Fibroblast of lung (primary cell): ENCODE data around the gene CFAP57. TPM values are rescaled to one million over a fixed set of nuclear protein-coding genes. Genes with fewer than 3 reads are reported as not detected.

ENCODE experiments used
- DNase-seq, 2 donors: peaks; one replicate each; pipeline versions ENCODE4 v3.0.0 to v3.0.0-alpha.2; 2010; ENCODE audit warnings: low read depth in 2 of 2
- H2AFZ ChIP-seq: 2 replicates; pipeline ENCODE4 v1.5.1; 2012; ENCODE audit warnings: low read length, control low read depth, inconsistent platforms
- H3K27ac ChIP-seq: 2 replicates; pipeline ENCODE4 v1.5.1; 2011; ENCODE audit warnings: low read length, control low read depth; ENCODE audit not compliant: insufficient read depth
- H3K27me3 ChIP-seq: 2 replicates; pipeline ENCODE4 v1.5.1; 2011; ENCODE audit warnings: mild to moderate bottlenecking, low read length; ENCODE audit not compliant: control insufficient read depth, insufficient read depth
- H3K36me3 ChIP-seq: 2 replicates; pipeline ENCODE4 v1.5.1; 2011; ENCODE audit warnings: low read length; ENCODE audit not compliant: control insufficient read depth, insufficient read depth
- H3K4me1 ChIP-seq: 2 replicates; pipeline ENCODE4 v1.5.1; 2011; ENCODE audit warnings: low read length; ENCODE audit not compliant: control insufficient read depth, insufficient read depth; ENCODE audit errors: extremely low read depth
- H3K4me2 ChIP-seq: 2 replicates; pipeline ENCODE4 v1.5.1; 2011; ENCODE audit warnings: low read length, control low read depth; ENCODE audit not compliant: insufficient read depth; ENCODE audit errors: extremely low read depth
- H3K4me3 ChIP-seq, 4 experiments: fragments of 200-600 bp in 1 of 4; sonication (generic) in 1 of 4; replicated peaks in 1 of 4; 2 replicates each; pipeline ENCODE4 v1.5.1; 2011 to 2016; ENCODE audit warnings: low read length in 4 of 4, low read depth in 3 of 4, mild to moderate bottlenecking in 3 of 4, control low read depth in 2 of 4, inconsistent platforms in 1 of 4, mixed read lengths in 1 of 4; ENCODE audit not compliant: insufficient read depth in 1 of 4; ENCODE audit errors: control extremely low read depth in 1 of 4
- H3K79me2 ChIP-seq: 2 replicates; pipeline ENCODE4 v1.5.1; 2012; ENCODE audit warnings: mild to moderate bottlenecking, low read length, inconsistent platforms; ENCODE audit not compliant: control insufficient read depth, insufficient read depth
- H3K9ac ChIP-seq: 2 replicates; pipeline ENCODE4 v1.5.1; 2011; ENCODE audit warnings: mild to moderate bottlenecking, low read length, control low read depth; ENCODE audit not compliant: insufficient read depth
- H3K9me3 ChIP-seq: 2 replicates; pipeline ENCODE4 v1.5.1; 2012; ENCODE audit warnings: low read depth, low read length; ENCODE audit not compliant: control insufficient read depth, insufficient read depth
- H4K20me1 ChIP-seq: 2 replicates; pipeline ENCODE4 v1.5.1; 2011; ENCODE audit warnings: low read length; ENCODE audit not compliant: control insufficient read depth, insufficient read depth; ENCODE audit errors: extremely low read depth
- CTCF ChIP-seq, 2 donors: IDR thresholded peaks in 1 of 2; conservative IDR thresholded peaks in 1 of 2; 1 replicate in 1 of 2; 2 replicates in 1 of 2; pipeline ENCODE4 v1.5.1; 2011 to 2012; ENCODE audit warnings: low read length in 2 of 2, control low read depth in 1 of 2, inconsistent platforms in 1 of 2, low read depth in 1 of 2, mild to moderate bottlenecking in 1 of 2
- EZH2 ChIP-seq: IDR thresholded peaks from 2 replicates; pipeline ENCODE4 v1.5.1; 2012; ENCODE audit warnings: low read length, control low read depth, mild to moderate bottlenecking; ENCODE audit errors: missing control alignments
- polyA plus RNA-seq, 2 donors: library from polyadenylated mRNA; depleted of rRNA in 1 of 2; stranded (reverse) in 1 of 2; unstranded in 1 of 2; fragments of >200 nt; gene quantifications; 2 replicates each; pipeline ENCODE4 v1.2.1, GENCODE V29; 2011 to 2012; ENCODE audit warnings: missing spikeins in 1 of 2
- total RNA-seq: library from RNA; depleted of rRNA; stranded (reverse); fragments of >200 nt; gene quantifications from 2 replicates; pipeline ENCODE4 v1.2.1, GENCODE V29; 2014

The CFAP57 gene
- total and polyA plus RNA-seq, 2 donors (not counting 1 experiment from before 2014, with no cell fraction given), result 0.17 to 0.22 TPM

- Histone ChIP-seq H3K36me3 (no peaks in the 10 kb centered on the region), H3K9ac (no peak overlapping the region), H3K4me3 (no peak overlapping the region), H3K4me2 (no peak overlapping the region), H2AFZ (no peak overlapping the region), H3K9me3 (no peaks in the 10 kb centered on the region), H3K4me1 (no peaks in the 10 kb centered on the region), H3K27me3 (no peaks in the 10 kb centered on the region), H4K20me1 (no peaks in the 10 kb centered on the region), H3K79me2 (no peaks in the 10 kb centered on the region), H3K27ac (no peak overlapping the region)
- DNase-seq, result peak in 1 of 2 donors; percentile 50
- TF ChIP-seq CTCF (conservative IDR thresholded peaks at IDR 0.05 in 1 of 2, IDR thresholded peaks at IDR 0.05 in 1 of 2; ENCODE audit: low read depth in 1 of 2, low read length in 2 of 2) (no peak), EZH2 (no peak)
Observed at GRCh38 chr1:43302721-43303470, 130.8 kb downstream of the CFAP57 start.

- Histone ChIP-seq H3K9ac (no peak overlapping the region), H4K20me1 (no peaks in the 10 kb centered on the region), H3K4me3 (no peak overlapping the region), H3K4me2 (no peak overlapping the region), H2AFZ (no peak overlapping the region), H3K27ac (no peak overlapping the region), H3K79me2 (no peaks in the 10 kb centered on the region), H3K27me3 (no peaks in the 10 kb centered on the region), H3K4me1 (no peaks in the 10 kb centered on the region), H3K36me3 (no peaks in the 10 kb centered on the region), H3K9me3 (no peaks in the 10 kb centered on the region)
- DNase-seq, result no peak
- TF ChIP-seq CTCF (conservative IDR thresholded peaks at IDR 0.05 in 1 of 2, IDR thresholded peaks at IDR 0.05 in 1 of 2; ENCODE audit: low read depth in 1 of 2, low read length in 2 of 2) (no peak), EZH2 (no peak)
Observed at GRCh38 chr1:43303471-43304313, 131.6 kb downstream of the CFAP57 start.

Other genes with a start within 250 kb of the CFAP57 start
- gene SLC2A1, start 213.5 kb upstream of the CFAP57 start, total RNA-seq, result 17.2 and 56.5 TPM in 2 replicates
- 29.5 and 29.9 TPM in 2 replicates for gene SLC2A1, start 213.5 kb upstream of the CFAP57 start, polyA plus RNA-seq
- 39.1 and 44.4 TPM in 2 replicates for gene EBNA1BP2, start within 50 bp of the CFAP57 start, total RNA-seq
- 52.4 and 81.5 TPM in 2 replicates for gene EBNA1BP2, start within 50 bp of the CFAP57 start, polyA plus RNA-seq
- not detected in 2 replicates for gene TMEM125, start 97.7 kb downstream of the CFAP57 start, total RNA-seq
- 0.03 TPM in 1 of 2 replicates, not detected in the other for gene TMEM125, start 97.7 kb downstream of the CFAP57 start, polyA plus RNA-seq
- gene C1orf210, start 113.3 kb downstream of the CFAP57 start, total RNA-seq, result not detected in 2 replicates
- gene C1orf210, start 113.3 kb downstream of the CFAP57 start, polyA plus RNA-seq, result not detected in 2 replicates
- 0.26 TPM in 1 of 2 replicates, not detected in the other for gene TIE1, start 128.7 kb downstream of the CFAP57 start, total RNA-seq
- 0.01 and 0.02 TPM in 2 replicates for gene TIE1, start 128.7 kb downstream of the CFAP57 start, polyA plus RNA-seq
- gene MPL, start 165.5 kb downstream of the CFAP57 start, total RNA-seq, result not detected in 2 replicates
- gene MPL, start 165.5 kb downstream of the CFAP57 start, polyA plus RNA-seq, result not detected in 2 replicates
- gene CDC20, start 186.7 kb downstream of the CFAP57 start, total RNA-seq, result 1.3 and 24.1 TPM in 2 replicates
- 16.7 and 88.0 TPM in 2 replicates for gene CDC20, start 186.7 kb downstream of the CFAP57 start, polyA plus RNA-seq
- gene ELOVL1, start 195.7 kb downstream of the CFAP57 start, total RNA-seq, result 33.4 and 65.2 TPM in 2 replicates
- 172 and 203 TPM in 2 replicates for gene ELOVL1, start 195.7 kb downstream of the CFAP57 start, polyA plus RNA-seq
- gene MED8, start 217.5 kb downstream of the CFAP57 start, total RNA-seq, result 56.2 and 69.2 TPM in 2 replicates
- 45.8 and 49.7 TPM in 2 replicates for gene MED8, start 217.5 kb downstream of the CFAP57 start, polyA plus RNA-seq
- gene SZT2, start 217.6 kb downstream of the CFAP57 start, total RNA-seq, result 17.2 and 26.9 TPM in 2 replicates
- gene SZT2, start 217.6 kb downstream of the CFAP57 start, polyA plus RNA-seq, result 7.1 and 8.5 TPM in 2 replicates